Activated T-cell treated with anti-CD3 and anti-CD28 coated beads, Interleukin-2, amount 50 U/mL, for 4 hours (primary cell): ENCODE measurements around the gene TSKS. TPM values are rescaled to one million over a fixed set of nuclear protein-coding genes. Genes with fewer than 3 reads are reported as not detected.

Experiments used
- ATAC-seq, 2 donors: fragments of 200-7000 bp; cut with Tn5 transposase; one replicate each; pipeline ENCODE4 v1.10.0; 2021
- DNase-seq: peaks from one replicate; pipeline ENCODE4 v3.0.0-alpha.2; 2020
- H3K27me3 Mint-ChIP-seq: one replicate; pipeline ENCODE4 v1.8.0; 2021; ENCODE audit warnings: low read depth, mixed read lengths
- H3K36me3 Mint-ChIP-seq: one replicate; pipeline ENCODE4 v1.8.0; 2022; ENCODE audit warnings: mixed read lengths; ENCODE audit not compliant: insufficient read depth
- H3K4me1 Mint-ChIP-seq: one replicate; pipeline ENCODE4 v1.8.0; 2021; ENCODE audit warnings: low read depth, mixed read lengths
- H3K4me3 Mint-ChIP-seq: one replicate; pipeline ENCODE4 v1.8.0; 2021; ENCODE audit warnings: mild to moderate bottlenecking, moderate library complexity, mixed read lengths
- H3K9me3 Mint-ChIP-seq: one replicate; pipeline ENCODE4 v1.8.0; 2021; ENCODE audit warnings: mixed read lengths
- total RNA-seq, 3 donors: library from RNA; stranded (reverse); gene quantifications; one replicate each; pipeline ENCODE4 v1.2.1, GENCODE V29; 2021

The TSKS gene
- total RNA-seq, 3 donors from 2014 or later, result 0.40 to 1.2 TPM; not detected in 1

GRCh38 chr19:49766007-49766929 lies 3.2 kb upstream of the TSKS start:
- Mint-ChIP-seq H3K4me3 (peak overlapping the region; percentile 95), H3K27me3 (no peaks in the 10 kb centered on the region), H3K9me3 (no peaks in the 10 kb centered on the region), H3K36me3 (peaks cover 3% of the 10 kb centered on the region), H3K4me1 (peaks cover 27% of the 10 kb centered on the region)
- ATAC-seq, result peak; percentile 93
- peak; percentile 99 for DNase-seq

GRCh38 chr19:49764341-49764740 lies 1.2 kb upstream of the TSKS start:
- no peak for DNase-seq
- Mint-ChIP-seq H3K27me3 (no peaks in the 10 kb centered on the region), H3K36me3 (peaks cover 3% of the 10 kb centered on the region), H3K9me3 (no peaks in the 10 kb centered on the region), H3K4me1 (peaks cover 27% of the 10 kb centered on the region), H3K4me3 (no peak overlapping the region)
- no peak for ATAC-seq

- H3K4me1 Mint-ChIP-seq, result peaks cover 7% of the 10 kb centered on the region
- no peaks in the 10 kb centered on the region for H3K27me3 Mint-ChIP-seq
- H3K4me3 Mint-ChIP-seq, result peak overlapping the region; percentile 31
- no peak for DNase-seq
- H3K36me3 Mint-ChIP-seq, result no peaks in the 10 kb centered on the region
- H3K9me3 Mint-ChIP-seq, result no peaks in the 10 kb centered on the region
- ATAC-seq, result no peak
Observed at GRCh38 chr19:49761625-49762311, 1.3 kb downstream of the TSKS start.

- no peak for DNase-seq
- no peak overlapping the region for H3K4me3 Mint-ChIP-seq
Observed at GRCh38 chr19:49761249-49761624, 1.9 kb downstream of the TSKS start.

DNA sequence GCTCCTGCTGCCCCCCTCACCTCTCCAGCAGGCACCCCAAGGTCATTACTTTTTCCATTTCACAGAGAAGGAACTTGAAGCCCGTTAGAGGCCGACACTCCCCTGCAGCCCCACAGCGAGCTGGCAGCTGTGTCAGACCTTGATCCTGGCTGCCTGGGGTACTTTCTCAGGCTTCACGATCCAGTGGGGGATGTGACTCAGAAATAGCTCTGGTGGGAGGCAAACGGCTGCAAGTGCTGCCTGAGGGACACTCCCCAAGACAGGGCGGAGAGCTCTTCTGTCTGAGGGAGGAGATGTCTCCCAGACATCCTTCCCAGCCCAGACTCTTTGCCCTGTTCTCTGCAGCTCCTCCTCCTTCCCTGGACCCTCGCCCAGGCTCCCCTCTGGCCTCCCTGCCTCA lies 4.8 kb downstream of the TSKS start:
- no peaks in the 10 kb centered on the region for H3K9me3 Mint-ChIP-seq
- no peak for ATAC-seq

More at GRCh38 chr19:49761249-49761624, 1.9 kb downstream of the TSKS start:
- no peak for ATAC-seq
- Mint-ChIP-seq H3K4me1 (peaks cover 7% of the 10 kb centered on the region), H3K9me3 (no peaks in the 10 kb centered on the region), H3K36me3 (no peaks in the 10 kb centered on the region), H3K27me3 (no peaks in the 10 kb centered on the region)

GRCh38 chr19:49755956-49756355 lies 7.2 kb downstream of the TSKS start:
- Mint-ChIP-seq H3K27me3 (no peaks in the 10 kb centered on the region), H3K4me1 (no peaks in the 10 kb centered on the region), H3K36me3 (no peaks in the 10 kb centered on the region), H3K4me3 (no peak overlapping the region), H3K9me3 (no peaks in the 10 kb centered on the region)
- ATAC-seq (no peak), DNase-seq (no peak)

More for the DNA sequence above, 4.8 kb downstream of the TSKS start:
- H3K27me3 Mint-ChIP-seq, result no peaks in the 10 kb centered on the region
- no peak overlapping the region for H3K4me3 Mint-ChIP-seq
- no peaks in the 10 kb centered on the region for H3K4me1 Mint-ChIP-seq
- H3K36me3 Mint-ChIP-seq, result no peaks in the 10 kb centered on the region
- no peak for DNase-seq

- H3K4me3 Mint-ChIP-seq, result no peak overlapping the region
- ATAC-seq (no peak), DNase-seq (no peak)
- H3K4me1 Mint-ChIP-seq, result no peaks in the 10 kb centered on the region
- H3K9me3 Mint-ChIP-seq, result no peaks in the 10 kb centered on the region
- H3K27me3 Mint-ChIP-seq, result no peaks in the 10 kb centered on the region
- no peaks in the 10 kb centered on the region for H3K36me3 Mint-ChIP-seq
Observed at GRCh38 chr19:49752701-49753100, 10.4 kb downstream of the TSKS start.

DNA sequence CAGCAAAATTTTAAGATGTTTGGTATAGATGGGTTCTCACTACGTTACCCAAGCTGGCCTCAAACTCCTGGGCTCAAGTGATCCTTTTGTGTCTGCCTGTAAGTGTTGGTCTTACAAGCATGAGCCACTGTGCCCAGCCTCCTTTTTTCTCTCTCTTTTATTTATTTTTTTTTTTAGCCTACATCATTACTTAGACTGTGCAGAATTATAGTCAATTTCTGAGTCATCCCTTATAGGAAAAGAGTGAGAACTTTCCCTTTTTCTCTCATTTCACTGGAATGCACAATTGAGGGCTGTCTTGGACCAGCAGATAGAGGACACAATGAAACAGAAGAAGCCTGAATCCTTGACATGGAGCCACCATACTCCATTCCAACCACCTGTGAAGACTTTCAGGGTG lies 13.3 kb downstream of the TSKS start:
- H3K36me3 Mint-ChIP-seq, result no peaks in the 10 kb centered on the region
- ATAC-seq (no peak), DNase-seq (no peak)
- H3K27me3 Mint-ChIP-seq, result peaks cover 3% of the 10 kb centered on the region
- no peak overlapping the region for H3K4me3 Mint-ChIP-seq
- H3K4me1 Mint-ChIP-seq, result no peaks in the 10 kb centered on the region
- H3K9me3 Mint-ChIP-seq, result no peaks in the 10 kb centered on the region

- H3K4me3 Mint-ChIP-seq, result no peak overlapping the region
- DNase-seq, result no peak
- H3K4me1 Mint-ChIP-seq, result no peaks in the 10 kb centered on the region
- H3K27me3 Mint-ChIP-seq, result peaks cover 3% of the 10 kb centered on the region
- no peak for ATAC-seq
- no peaks in the 10 kb centered on the region for H3K36me3 Mint-ChIP-seq
- H3K9me3 Mint-ChIP-seq, result no peaks in the 10 kb centered on the region
Observed at GRCh38 chr19:49749055-49749716, 13.9 kb downstream of the TSKS start.

DNA sequence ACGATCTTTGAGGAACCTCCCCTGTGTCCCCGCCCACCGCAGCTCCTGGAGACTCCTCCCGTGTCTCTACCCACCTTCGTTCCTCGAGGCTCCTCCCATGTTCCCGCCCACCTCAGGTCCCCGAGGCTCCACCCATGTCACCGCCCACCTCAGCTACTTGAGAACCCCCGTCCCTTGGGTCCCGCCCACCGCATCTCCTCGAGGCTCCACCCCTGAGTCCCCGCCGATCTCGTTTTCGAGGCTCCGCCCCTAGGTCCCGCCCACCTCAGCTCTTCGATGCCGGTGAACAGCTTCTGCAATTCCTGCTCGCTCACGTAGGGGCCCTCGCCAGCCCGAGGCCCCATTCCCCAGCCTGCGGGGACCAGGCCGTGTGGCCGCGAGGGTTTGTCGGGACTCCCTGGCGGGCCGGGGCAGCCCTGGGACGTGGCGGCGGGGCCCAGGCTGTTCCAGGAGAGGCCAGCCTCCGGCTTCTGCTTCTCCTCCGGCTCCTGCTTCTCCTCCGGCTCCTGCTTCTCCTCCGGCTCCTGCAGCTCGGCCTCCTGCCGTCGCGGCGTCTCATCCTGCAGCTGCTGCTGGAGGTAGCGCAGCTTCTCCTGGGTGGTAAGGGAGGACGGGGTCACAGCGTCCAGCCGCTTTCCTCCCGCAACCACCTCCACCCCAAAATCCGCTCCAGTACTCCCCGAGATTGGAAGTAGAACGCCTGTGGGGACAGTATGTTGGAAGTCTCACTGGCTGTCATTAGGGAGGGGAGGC lies 16.7 kb downstream of the TSKS start:
- DNase-seq, result peak; percentile 28
- ATAC-seq, result peak; percentile 77 to 80
- Mint-ChIP-seq H3K4me1 (no peaks in the 10 kb centered on the region), H3K27me3 (peaks cover 3% of the 10 kb centered on the region), H3K9me3 (no peaks in the 10 kb centered on the region), H3K36me3 (no peaks in the 10 kb centered on the region), H3K4me3 (no peak overlapping the region)

DNA sequence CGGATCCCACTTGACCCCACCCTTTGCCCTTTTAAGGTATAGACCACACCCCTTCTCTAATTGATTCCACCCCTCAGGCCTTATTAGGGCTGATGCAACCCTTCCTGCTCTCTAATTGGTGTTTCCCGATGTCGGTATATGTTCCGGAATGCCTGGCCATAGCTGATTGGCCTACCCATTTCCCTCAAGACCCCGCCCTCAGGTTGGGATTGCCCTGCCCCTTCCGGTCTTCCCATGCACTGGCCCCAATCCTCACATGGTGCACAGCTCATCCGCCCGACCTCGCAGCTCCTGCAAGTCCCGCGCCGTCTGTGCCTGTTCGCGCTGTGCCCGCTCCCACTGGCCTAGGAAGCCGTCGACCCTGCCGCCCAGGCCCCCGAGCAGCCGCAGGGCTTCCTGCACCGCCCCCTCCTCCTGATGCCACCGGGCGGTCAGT lies 18.1 kb downstream of the TSKS start:
- ATAC-seq (no peak), DNase-seq (no peak)
- Mint-ChIP-seq H3K4me3 (no peak overlapping the region), H3K9me3 (no peaks in the 10 kb centered on the region), H3K36me3 (no peaks in the 10 kb centered on the region), H3K4me1 (no peaks in the 10 kb centered on the region), H3K27me3 (peaks cover 3% of the 10 kb centered on the region)

DNA sequence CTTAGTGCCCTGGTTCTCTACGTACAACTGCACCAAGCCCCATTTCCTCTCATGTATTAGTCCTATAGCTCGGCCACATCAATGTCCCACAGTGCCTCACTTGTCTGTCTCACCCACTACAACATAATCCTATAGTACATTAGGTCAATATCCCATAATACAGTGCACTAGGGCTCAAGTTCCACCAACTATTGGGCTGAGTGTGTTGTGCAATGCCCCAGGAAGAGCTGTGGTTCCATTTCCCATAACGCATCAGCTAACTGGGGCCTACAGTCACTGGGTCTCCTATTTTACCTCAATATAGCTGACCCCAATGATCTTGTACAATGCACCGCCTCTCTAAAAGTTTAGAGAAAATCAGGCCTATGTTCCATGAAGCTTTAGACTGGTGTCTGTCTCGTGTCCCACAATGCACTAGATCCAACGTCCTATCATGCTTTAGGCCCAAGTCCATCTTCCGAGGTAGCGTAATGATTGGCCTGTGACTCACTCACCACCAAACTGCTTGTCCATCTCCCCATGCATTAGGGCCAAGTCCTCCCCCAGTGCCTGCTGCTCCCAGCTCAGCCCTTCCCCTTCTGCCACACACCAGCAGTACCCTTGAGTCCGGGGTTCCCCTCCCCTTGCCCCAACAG lies 21.8 kb downstream of the TSKS start:
- Mint-ChIP-seq H3K27me3 (no peaks in the 10 kb centered on the region), H3K9me3 (no peaks in the 10 kb centered on the region), H3K4me1 (peaks cover 4% of the 10 kb centered on the region), H3K4me3 (no peak overlapping the region), H3K36me3 (no peaks in the 10 kb centered on the region)
- DNase-seq (no peak), ATAC-seq (no peak)

GRCh38 chr19:49739933-49740332 lies 23.2 kb downstream of the TSKS start:
- no peak for ATAC-seq
- Mint-ChIP-seq H3K9me3 (no peaks in the 10 kb centered on the region), H3K36me3 (no peaks in the 10 kb centered on the region), H3K4me3 (no peak overlapping the region), H3K27me3 (no peaks in the 10 kb centered on the region), H3K4me1 (peaks cover 4% of the 10 kb centered on the region)
- no peak for DNase-seq
